Measurements from ENCODE around the gene RASA3.
"Not testable (repeated sequence)": the region's sequence is repeated elsewhere in the genome, so short reads cannot be mapped to it uniquely, and the experiment has no call there.

The RASA3 gene

DNA sequence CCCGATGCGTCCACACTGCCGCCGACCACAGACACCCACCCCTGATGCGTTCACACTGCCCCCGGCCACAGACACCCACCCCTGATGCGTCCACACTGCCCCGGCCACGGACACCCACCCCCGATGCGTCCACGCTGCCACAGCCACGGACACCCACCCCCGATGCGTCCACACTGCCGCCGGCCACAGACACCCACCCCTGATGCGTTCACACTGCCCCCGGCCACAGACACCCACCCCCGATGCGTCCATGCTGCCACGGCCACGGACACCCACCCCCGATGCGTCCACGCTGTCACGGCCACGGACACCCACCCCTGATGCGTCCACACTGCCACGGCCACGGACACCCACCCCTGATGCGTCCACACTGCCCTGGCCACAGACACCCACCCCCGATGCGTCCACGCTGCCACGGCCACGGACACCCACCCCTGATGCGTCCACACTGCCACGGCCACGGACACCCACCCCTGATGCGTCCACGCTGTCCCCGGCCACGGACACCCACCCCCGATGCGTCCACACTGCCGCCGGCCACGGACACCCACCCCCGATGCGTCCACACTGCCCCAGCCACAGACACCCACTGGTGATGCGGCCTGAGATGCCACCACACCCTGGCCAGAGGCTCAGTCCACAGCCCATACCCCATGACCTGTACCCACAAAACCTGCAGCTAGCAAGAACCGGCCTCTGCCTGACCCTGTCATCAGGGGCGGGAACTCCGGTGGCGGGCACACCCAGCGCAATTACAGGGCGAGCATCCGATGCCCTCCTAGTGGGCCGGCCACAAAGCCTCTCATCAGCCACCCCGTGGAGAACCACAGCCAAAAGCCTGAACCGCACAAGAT is 28.4 kb downstream of the RASA3 start:
- in situ Hi-C loops (cut with HindIII; ENCODE audit: low pct_ligation_motif_present, low sequenced_read_pairs) = no loop called here
- TF ChIP-seq, protein P1, sequence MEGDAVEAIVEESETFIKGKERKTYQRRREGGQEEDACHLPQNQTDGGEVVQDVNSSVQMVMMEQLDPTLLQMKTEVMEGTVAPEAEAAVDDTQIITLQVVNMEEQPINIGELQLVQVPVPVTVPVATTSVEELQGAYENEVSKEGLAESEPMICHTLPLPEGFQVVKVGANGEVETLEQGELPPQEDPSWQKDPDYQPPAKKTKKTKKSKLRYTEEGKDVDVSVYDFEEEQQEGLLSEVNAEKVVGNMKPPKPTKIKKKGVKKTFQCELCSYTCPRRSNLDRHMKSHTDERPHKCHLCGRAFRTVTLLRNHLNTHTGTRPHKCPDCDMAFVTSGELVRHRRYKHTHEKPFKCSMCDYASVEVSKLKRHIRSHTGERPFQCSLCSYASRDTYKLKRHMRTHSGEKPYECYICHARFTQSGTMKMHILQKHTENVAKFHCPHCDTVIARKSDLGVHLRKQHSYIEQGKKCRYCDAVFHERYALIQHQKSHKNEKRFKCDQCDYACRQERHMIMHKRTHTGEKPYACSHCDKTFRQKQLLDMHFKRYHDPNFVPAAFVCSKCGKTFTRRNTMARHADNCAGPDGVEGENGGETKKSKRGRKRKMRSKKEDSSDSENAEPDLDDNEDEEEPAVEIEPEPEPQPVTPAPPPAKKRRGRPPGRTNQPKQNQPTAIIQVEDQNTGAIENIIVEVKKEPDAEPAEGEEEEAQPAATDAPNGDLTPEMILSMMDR (IDR thresholded peaks at IDR 0.05; ENCODE audit: low read depth, low read length, missing control alignments) = no peak
- Histone ChIP-seq H3K36me3 (replicated peaks) (peaks cover 2% of the 10 kb centered on the region), H3K27me3 (replicated peaks) (no peaks in the 10 kb centered on the region), H3K27ac (no peak overlapping the region), H3K4me3 (ENCODE audit: low read depth, low read length) (no peak overlapping the region)
- no peak for DNase-seq

DNA sequence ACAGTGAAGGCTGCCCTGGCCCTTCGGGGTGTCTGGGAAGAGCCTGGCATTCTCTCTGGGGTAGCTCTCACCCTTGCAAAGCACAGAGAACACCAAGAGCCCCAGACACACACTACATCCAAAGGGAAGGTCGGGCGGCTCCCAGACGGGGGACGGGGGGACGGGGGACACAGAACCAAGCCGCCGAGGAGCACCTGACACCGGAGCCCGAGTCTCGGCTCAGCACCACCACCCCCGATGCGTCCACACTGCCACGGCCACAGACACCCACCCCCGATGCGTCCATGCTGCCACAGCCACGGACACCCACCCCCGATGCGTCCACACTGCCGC is 29.2 kb downstream of the RASA3 start:
- H3K27me3 ChIP-seq (replicated peaks); DNase-seq; H3K27ac ChIP-seq; in situ Hi-C loops (cut with HindIII; ENCODE audit: low pct_ligation_motif_present, low sequenced_read_pairs); H3K4me3 ChIP-seq (ENCODE audit: low read depth, low read length); H3K36me3 ChIP-seq (replicated peaks): not testable (repeated sequence)

DNA sequence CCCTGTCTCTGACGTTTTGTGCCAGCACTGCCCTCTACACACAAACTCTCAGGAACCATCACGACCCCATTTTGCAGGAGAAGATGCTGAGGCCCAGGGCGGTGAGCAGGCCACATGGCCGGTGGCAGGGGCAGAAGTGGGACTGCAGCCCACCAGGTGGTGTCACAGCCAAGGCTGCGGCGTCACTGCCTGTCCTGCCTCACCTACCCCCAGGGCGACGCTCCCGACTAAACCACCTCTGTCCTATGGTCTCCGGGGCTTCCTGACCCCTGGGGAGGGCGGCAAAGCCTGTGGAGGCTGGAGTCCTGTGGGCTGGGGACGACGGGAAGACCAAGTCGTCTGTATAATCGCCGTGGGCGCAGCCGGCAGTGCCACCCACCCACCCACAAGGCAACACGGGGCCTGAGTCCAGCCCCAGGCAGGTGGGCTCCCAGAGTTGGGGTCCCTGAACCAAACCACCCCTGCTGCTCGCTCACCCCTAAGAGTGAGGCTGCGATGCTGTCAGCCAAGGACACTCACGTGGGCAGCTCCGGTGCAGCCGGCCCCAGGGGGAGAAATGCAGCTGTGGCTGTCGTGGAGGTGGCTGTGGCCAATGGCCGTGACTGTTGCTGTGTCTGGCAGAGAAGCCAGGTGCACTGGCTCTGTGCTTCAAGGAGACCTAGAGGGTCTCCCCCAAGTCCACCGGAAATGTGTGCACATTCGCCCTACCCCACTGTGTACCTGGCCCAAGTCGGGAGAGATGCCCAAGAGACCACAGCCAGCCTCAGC is 29.7 kb downstream of the RASA3 start:
- no peak for DNase-seq
- Histone ChIP-seq H3K27ac (no peak overlapping the region), H3K27me3 (replicated peaks) (no peaks in the 10 kb centered on the region), H3K36me3 (replicated peaks) (peaks cover 2% of the 10 kb centered on the region), H3K4me3 (ENCODE audit: low read depth, low read length) (no peak overlapping the region)
- TF ChIP-seq, protein P1 (IDR thresholded peaks at IDR 0.05; ENCODE audit: low read depth, low read length, missing control alignments) = no peak
- in situ Hi-C loops (cut with HindIII; ENCODE audit: low pct_ligation_motif_present, low sequenced_read_pairs) = no loop called here

DNA sequence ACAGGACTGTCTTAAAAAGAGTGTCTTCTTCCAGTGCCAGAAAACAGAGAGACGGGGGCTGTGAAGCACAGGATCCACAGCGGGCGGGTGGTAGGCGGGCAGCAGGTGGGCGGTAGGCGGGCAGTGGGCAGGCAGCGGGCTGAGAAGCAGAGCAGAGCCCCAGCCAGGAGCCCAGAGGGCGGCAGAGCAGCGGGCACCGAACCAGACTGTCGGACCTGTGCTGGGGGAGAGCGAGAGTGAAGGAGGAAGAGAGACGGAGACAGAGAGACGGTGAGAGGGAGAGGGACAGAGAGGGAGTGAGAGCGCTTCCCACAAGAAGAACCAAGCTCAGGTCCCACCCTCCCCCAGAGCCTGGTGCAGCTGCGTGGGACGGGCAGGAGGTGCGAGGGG is 30.3 kb downstream of the RASA3 start:
- Histone ChIP-seq H3K27me3 (replicated peaks) (no peaks in the 10 kb centered on the region), H3K4me3 (ENCODE audit: low read depth, low read length) (no peak overlapping the region), H3K27ac (no peak overlapping the region), H3K36me3 (replicated peaks) (peaks cover 2% of the 10 kb centered on the region)
- no peak for DNase-seq
- in situ Hi-C loops (cut with HindIII; ENCODE audit: low pct_ligation_motif_present, low sequenced_read_pairs) = no loop called here
- TF ChIP-seq, protein P1 (IDR thresholded peaks at IDR 0.05; ENCODE audit: low read depth, low read length, missing control alignments) = no peak

DNA sequence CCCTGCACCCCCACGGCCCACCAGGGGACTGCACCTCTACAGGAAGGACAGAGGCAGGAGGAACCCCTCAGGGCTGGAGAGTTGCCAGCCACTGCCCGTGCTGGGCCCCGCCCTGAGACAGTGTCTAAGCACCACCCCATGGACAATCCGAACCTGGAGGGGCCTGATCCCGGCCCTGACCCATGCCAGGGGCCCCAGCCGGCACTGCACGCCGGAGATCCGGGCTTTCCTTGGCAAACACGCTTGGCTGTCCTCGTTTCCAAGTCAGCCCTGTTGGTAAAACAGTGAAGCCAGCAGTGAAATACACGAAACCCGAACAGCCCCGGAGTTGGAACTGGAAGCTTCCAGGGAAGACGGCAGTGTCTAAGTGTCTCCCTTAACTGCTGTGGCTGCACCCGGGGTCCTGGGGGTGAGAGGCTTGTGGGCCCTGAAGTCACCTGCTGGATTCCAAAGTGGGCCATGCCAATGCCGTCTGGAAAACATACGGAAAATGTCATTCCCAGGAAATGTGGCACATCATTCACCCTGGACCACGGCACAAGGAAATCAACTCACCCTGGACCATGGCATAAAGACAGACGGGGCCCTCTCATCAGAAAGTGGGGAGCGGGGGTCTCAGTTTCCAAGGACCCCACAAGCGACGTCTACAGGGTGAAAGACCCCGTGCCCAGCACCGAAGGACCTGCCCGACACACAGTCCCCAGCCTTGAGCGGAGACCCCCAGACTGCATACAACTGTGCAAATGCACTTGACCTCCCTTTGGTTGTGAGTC is 30.9 kb downstream of the RASA3 start:
- Histone ChIP-seq H3K4me3 (ENCODE audit: low read depth, low read length) (no peak overlapping the region), H3K27me3 (replicated peaks) (no peaks in the 10 kb centered on the region), H3K27ac (no peak overlapping the region), H3K36me3 (replicated peaks) (peaks cover 2% of the 10 kb centered on the region)
- no peak for DNase-seq
- TF ChIP-seq, protein P1 (IDR thresholded peaks at IDR 0.05; ENCODE audit: low read depth, low read length, missing control alignments) = no peak
- in situ Hi-C loops (cut with HindIII; ENCODE audit: low pct_ligation_motif_present, low sequenced_read_pairs) = no loop called here
